Neural crest cell (in vitro differentiated cells): ENCODE measurements around the gene SUFU. TPM values are rescaled to one million over a fixed set of nuclear protein-coding genes. Genes with fewer than 3 reads are reported as not detected.

Experiments used
- DNase-seq: peaks from one replicate; pipeline ENCODE4 v3.0.0; 2021; ENCODE audit warnings: low read depth, mixed read lengths, low spot score
- H3K27ac Mint-ChIP-seq: one replicate; pipeline ENCODE4 v1.8.0; 2021; ENCODE audit warnings: mild to moderate bottlenecking, mixed read lengths; ENCODE audit not compliant: unreplicated experiment
- H3K27me3 Mint-ChIP-seq: 2 replicates; pipeline ENCODE4 v1.8.0; 2021; ENCODE audit warnings: low read depth, mild to moderate bottlenecking, mixed read lengths
- H3K36me3 Mint-ChIP-seq: 2 replicates; pipeline ENCODE4 v1.8.0; 2021; ENCODE audit warnings: low read depth, mild to moderate bottlenecking, mixed read lengths
- H3K4me1 Mint-ChIP-seq: 2 replicates; pipeline ENCODE4 v1.8.0; 2021; ENCODE audit warnings: mixed read lengths
- H3K4me3 Mint-ChIP-seq: one replicate; pipeline ENCODE4 v1.8.0; 2021; ENCODE audit warnings: mild to moderate bottlenecking, mixed read lengths
- H3K9me3 Mint-ChIP-seq: 2 replicates; pipeline ENCODE4 v1.8.0; 2021; ENCODE audit warnings: mixed read lengths
- total RNA-seq: library from RNA; stranded (reverse); gene quantifications from 2 replicates; pipeline ENCODE4 v1.2.1, GENCODE V29; 2021
- TF ChIP-seq, protein P1 (sequence below): fragments of 200-600 bp; sonication (generic); conservative IDR thresholded peaks from 2 replicates; pipeline ENCODE4 v1.5.0; 2021; ENCODE audit warnings: antibody characterized with exemption, mild to moderate bottlenecking

Gene SUFU
- total RNA-seq, 1 donor from 2014 or later = 27.1 TPM

GRCh38 chr10:102475451-102476040 is 28.2 kb upstream of the SUFU start:
- Mint-ChIP-seq H3K4me1 (no peaks in the 10 kb centered on the region), H3K36me3 (peaks cover 4% of the 10 kb centered on the region), H3K4me3 (peak overlapping the region; percentile 47), H3K27me3 (peaks cover 3% of the 10 kb centered on the region), H3K9me3 (no peaks in the 10 kb centered on the region), H3K27ac (peak overlapping the region; percentile 62)
- TF ChIP-seq, protein P1, sequence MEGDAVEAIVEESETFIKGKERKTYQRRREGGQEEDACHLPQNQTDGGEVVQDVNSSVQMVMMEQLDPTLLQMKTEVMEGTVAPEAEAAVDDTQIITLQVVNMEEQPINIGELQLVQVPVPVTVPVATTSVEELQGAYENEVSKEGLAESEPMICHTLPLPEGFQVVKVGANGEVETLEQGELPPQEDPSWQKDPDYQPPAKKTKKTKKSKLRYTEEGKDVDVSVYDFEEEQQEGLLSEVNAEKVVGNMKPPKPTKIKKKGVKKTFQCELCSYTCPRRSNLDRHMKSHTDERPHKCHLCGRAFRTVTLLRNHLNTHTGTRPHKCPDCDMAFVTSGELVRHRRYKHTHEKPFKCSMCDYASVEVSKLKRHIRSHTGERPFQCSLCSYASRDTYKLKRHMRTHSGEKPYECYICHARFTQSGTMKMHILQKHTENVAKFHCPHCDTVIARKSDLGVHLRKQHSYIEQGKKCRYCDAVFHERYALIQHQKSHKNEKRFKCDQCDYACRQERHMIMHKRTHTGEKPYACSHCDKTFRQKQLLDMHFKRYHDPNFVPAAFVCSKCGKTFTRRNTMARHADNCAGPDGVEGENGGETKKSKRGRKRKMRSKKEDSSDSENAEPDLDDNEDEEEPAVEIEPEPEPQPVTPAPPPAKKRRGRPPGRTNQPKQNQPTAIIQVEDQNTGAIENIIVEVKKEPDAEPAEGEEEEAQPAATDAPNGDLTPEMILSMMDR = no peak
- DNase-seq = no peak

GRCh38 chr10:102476466-102477141 is 27.2 kb upstream of the SUFU start:
- Mint-ChIP-seq H3K4me1 (no peaks in the 10 kb centered on the region), H3K4me3 (no peak overlapping the region), H3K27ac (no peak overlapping the region), H3K27me3 (peaks cover 3% of the 10 kb centered on the region), H3K36me3 (peaks cover 4% of the 10 kb centered on the region), H3K9me3 (no peaks in the 10 kb centered on the region)
- no peak for DNase-seq
- TF ChIP-seq, protein P1 = no peak

DNA sequence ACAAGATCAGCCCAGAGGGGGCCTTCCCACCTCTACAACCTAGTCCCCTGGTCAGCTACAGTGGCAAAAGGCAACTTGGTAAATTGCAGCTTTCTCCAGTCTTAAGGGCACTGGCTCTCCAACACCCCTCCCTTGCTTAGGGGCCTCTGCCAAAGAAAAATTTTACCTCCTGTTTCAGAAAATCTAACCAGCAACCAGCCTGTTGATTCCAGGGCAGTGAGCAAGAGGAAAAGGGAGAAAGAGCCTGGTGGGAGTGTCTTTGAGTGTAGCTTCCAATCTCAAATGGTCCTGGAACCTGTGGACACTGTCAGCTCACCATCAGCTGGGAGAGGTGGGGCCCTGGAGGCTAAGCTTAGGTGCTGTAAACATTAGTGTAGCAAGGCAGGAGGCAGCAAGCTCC is 24.1 kb upstream of the SUFU start:
- peaks cover 2% of the 10 kb centered on the region for H3K36me3 Mint-ChIP-seq
- no peak for DNase-seq
- no peak overlapping the region for H3K4me3 Mint-ChIP-seq
- no peaks in the 10 kb centered on the region for H3K27me3 Mint-ChIP-seq
- H3K4me1 Mint-ChIP-seq = no peaks in the 10 kb centered on the region
- H3K27ac Mint-ChIP-seq = no peak overlapping the region
- H3K9me3 Mint-ChIP-seq = no peaks in the 10 kb centered on the region
- TF ChIP-seq, protein P1 = no peak

DNA sequence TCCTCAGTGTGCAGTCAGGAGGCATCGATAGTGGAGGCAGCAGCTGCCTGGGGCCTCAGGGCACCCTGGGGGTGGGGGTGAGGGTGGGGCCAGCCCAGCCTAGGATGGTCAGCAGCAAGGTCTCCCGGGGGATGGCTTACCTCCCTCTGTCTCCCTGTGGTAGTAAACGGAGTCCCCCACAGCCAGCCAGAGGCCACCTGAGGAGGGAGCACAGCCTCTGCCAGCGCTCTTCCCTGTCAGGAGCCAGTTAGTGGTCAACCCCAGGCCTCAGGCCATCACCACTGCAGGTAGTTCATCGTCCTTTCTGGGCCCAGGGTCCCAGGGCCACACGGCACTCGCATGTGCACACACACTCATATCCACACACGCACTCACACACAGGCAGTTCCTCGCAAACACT is 23.4 kb upstream of the SUFU start:
- no peaks in the 10 kb centered on the region for H3K9me3 Mint-ChIP-seq
- no peak overlapping the region for H3K27ac Mint-ChIP-seq
- no peaks in the 10 kb centered on the region for H3K4me1 Mint-ChIP-seq
- TF ChIP-seq, protein P1 = no peak
- no peak overlapping the region for H3K4me3 Mint-ChIP-seq
- H3K27me3 Mint-ChIP-seq = no peaks in the 10 kb centered on the region
- no peak for DNase-seq
- peaks cover 2% of the 10 kb centered on the region for H3K36me3 Mint-ChIP-seq

DNA sequence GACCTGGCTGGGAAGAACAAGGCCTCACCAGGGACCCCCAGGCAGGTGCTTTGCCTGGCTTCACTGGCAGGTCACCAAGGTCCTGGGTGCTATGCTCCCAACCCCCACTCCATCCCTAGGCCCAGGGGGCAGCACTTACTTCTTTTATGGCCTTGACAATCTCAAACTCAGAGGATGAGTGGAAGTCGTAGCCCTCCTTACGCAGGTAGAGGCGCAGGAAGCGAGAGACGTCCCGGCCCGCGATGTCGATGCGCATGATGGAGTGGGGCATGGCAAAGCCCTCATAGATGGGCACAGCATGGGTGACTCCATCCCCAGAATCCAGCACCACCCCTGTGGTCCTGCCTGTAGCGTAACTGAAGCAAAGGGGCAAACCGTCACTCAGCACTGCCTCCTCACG is 19.8 kb upstream of the SUFU start:
- TF ChIP-seq, protein P1 = no peak
- no peak overlapping the region for H3K27ac Mint-ChIP-seq
- H3K36me3 Mint-ChIP-seq = peaks cover 6% of the 10 kb centered on the region

More for the DNA sequence above, 19.8 kb upstream of the SUFU start:
- H3K27me3 Mint-ChIP-seq = no peaks in the 10 kb centered on the region
- H3K4me1 Mint-ChIP-seq = no peaks in the 10 kb centered on the region
- no peak overlapping the region for H3K4me3 Mint-ChIP-seq
- DNase-seq = no peak
- H3K9me3 Mint-ChIP-seq = no peaks in the 10 kb centered on the region
